ENCODE measurements around the gene DNAJC5G.
"Not testable (repeated sequence)": the region's sequence is repeated elsewhere in the genome, so short reads cannot be mapped to it uniquely, and the experiment has no call there.

GRCh38 chr2:27272537-27273522 lies 2.4 kb upstream of the DNAJC5G start:
- TF ChIP-seq TEAD4 (IDR thresholded peaks at IDR 0.05; ENCODE audit: borderline replicate concordance, insufficient read depth); CTCF (IDR thresholded peaks at IDR 0.05); SMC3 (IDR thresholded peaks at IDR 0.05; ENCODE audit: low read depth, low read length); MAX (IDR thresholded peaks at IDR 0.05; ENCODE audit: low read depth); RFX5 (IDR thresholded peaks at IDR 0.05; ENCODE audit: low read length); MXI1 (IDR thresholded peaks at IDR 0.05; ENCODE audit: low read depth, low read length); POLR2AphosphoS5 (IDR thresholded peaks at IDR 0.05; ENCODE audit: low read depth, low read length): not testable (repeated sequence)
